ENCODE data around the gene MNX1. TPM values are rescaled to one million over a fixed set of nuclear protein-coding genes. Genes with fewer than 3 reads are reported as not detected.

MNX1 gene
- total RNA-seq, 1 donor from 2014 or later: 0.11 TPM

DNA sequence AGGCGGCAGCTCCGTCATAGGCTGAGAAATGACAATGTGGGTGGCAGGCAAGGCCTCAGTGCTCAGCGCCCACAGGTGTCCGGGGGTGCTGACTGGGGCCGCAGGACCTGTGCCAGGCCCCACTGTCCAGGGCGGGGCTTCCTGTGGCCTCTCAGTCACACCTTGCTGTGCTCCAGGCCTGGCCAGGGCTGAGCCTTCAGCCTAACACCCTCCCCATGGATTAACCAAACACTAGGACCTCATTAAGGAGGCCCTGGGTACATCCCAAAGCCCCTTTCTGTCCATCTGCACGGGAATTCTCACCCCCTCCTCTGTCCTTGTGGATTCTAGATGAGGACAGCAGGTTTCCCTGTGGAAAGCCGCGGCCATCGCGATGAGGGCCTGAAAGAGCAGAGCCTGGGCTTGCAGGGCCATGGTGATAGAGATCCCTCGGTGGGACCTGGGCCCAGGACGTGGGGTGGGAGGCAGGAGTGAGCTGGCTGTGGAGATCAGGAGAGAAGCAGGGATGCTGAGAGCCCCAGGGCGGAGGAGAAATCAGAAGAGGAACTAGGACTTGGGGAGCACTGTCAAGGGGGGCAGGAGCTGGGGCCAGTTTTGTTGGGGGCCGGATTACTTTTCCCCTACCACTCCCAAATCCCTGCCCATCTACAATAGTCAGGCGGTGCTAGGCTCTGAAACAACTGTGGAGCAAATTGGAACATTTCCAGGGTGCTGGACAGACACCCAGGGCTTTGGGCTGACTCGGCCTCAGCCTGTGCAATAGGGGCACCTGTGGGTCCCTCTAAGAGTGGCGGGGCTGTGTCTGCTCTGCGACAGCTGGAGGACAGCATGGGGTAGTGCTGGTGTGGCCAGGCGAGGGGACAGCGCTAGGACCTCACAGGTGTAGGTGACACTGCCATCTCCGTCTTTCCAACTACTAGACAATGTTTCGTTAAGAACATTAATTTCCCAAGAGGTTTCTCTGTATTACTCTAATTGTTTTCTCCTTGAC, 23.3 kb upstream of the MNX1 start:
- DNase-seq (ENCODE audit: low read depth): no peak

- no peak for DNase-seq (ENCODE audit: low read depth)
Measured at GRCh38 chr7:157032644-157033482, 22.4 kb upstream of the MNX1 start.

DNA sequence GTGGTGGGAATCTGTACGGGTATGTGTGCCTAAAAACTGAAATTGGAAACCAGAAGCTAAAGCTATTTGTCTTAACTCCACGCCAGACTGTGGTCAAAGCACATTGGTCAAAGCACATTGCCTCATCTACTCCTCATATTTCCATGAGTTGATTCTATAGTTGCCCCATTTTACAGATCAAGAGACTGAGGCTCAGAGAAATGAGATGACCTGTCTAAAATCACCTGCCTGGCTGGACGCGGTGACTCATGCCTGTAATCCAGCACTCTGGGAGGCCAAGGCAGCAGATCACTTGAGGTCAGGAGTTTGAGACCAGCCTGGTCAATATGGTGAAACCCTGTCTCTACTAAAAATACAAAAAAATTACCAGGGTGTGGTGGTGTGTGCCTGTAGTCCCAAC, 21.7 kb upstream of the MNX1 start:
- DNase-seq (ENCODE audit: low read depth): no peak

DNA sequence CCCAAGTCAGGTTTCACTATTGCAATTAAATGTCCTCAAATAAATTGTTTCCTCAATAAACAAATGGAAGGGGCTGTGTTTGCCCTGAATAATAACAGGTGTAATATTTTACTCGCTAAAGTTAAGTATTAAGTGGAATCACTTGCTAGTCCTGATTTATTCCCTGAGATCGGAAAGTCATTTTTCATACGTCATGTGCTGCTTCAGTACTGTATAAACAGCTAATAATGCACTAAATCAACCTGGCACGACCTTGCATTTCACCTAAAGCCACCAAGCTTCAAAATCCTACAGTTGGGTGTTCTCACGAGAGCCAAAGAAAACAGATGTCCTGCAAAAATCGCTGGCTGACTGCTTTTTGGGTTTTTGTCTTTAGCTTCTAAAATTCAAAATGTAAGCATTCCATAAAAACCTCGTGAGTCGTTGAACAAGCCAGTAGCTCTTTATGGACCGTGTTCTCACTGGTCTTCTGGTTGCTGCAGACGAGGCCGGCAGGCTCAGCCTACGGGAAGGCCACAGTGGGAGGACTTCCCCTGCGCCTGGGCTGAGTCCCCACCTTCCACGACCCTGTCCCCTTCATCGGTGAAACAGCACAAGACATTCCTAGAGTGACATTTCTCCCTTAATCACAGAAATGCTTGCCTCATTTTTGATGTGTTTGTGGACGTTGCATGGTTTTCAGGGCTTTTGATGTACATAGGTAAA, 17.9 kb upstream of the MNX1 start:
- no peak for DNase-seq (ENCODE audit: low read depth)

- DNase-seq (ENCODE audit: low read depth): no peak
Measured at GRCh38 chr7:157027568-157028198, 17.2 kb upstream of the MNX1 start.

DNA sequence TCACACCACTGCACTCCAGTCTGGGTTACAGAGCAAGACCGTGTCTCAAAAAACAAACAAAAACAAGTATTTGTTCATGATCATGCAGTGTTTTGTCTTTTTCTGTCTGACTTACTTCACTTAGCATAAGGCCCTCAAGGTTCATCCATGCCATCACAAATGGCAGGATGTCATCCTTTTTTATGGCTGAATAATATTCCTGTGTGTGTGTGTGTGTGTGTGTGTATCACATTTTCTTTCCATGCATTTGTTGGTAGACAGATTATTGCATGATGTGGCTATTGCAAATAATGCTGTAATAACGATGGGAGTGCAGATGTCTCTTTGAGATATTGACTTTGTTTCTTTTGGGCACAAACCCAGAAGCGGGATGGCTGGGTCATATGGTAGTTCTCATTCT, 14.3 kb upstream of the MNX1 start:
- no peak for DNase-seq (ENCODE audit: low read depth)

DNA sequence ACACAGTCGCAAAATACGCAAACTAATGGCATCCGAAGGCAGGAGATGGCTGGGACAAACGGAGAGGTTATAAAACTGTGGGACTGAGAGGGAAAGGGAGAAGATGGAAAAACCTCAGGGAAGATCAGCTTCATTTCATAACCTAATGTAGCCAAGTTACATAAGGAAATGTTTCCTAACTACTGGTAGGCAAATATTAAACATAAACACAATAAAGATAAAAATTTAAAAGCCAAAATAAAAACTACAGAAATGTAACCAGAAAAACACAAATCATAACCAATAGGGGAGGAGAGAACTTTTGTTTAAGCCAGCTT, 13.1 kb upstream of the MNX1 start:
- no peak for DNase-seq (ENCODE audit: low read depth)

DNA sequence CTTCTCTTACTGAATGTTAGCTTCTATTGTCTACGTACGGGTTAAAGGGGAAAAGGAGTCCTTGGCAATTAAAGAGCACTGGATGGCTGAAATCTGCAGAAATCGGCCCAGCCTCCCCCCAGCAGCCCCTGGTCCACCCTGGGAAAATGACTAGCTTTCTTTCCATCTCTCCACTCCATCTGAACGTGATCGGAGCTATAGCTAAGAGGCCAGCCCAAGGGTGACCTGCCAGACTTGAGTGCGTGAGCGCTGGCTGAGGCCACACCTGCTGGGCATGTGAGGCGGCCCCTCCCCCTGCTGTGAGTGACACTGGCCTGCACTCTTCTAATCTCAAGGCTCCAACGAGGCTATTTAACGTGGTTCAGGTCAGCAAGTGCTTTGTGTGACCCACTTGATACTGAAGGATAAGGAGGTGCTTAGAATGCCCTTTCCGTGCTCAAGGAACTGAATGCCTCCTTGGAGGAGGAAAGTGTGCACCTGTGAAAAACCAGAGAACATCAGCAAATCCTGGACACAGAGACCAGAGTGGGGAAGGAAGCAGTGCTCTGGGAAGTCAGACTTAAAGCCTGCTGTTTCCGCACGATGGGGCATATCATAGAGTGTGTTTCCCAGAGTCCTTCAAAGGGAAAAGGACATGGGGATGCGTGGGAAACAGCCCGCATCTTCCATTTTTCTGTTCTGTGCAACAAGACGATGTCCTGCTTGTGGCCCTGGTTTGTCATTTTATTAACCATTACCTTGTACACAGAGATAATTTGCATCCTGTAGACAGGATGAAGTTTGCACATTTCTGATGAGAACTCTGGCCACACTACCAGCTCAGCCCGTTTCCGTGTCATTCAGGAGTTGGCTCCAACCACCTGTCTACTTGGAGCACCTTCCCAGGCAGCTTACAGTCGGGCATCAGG, 12.5 kb upstream of the MNX1 start:
- DNase-seq (ENCODE audit: low read depth): no peak

DNA sequence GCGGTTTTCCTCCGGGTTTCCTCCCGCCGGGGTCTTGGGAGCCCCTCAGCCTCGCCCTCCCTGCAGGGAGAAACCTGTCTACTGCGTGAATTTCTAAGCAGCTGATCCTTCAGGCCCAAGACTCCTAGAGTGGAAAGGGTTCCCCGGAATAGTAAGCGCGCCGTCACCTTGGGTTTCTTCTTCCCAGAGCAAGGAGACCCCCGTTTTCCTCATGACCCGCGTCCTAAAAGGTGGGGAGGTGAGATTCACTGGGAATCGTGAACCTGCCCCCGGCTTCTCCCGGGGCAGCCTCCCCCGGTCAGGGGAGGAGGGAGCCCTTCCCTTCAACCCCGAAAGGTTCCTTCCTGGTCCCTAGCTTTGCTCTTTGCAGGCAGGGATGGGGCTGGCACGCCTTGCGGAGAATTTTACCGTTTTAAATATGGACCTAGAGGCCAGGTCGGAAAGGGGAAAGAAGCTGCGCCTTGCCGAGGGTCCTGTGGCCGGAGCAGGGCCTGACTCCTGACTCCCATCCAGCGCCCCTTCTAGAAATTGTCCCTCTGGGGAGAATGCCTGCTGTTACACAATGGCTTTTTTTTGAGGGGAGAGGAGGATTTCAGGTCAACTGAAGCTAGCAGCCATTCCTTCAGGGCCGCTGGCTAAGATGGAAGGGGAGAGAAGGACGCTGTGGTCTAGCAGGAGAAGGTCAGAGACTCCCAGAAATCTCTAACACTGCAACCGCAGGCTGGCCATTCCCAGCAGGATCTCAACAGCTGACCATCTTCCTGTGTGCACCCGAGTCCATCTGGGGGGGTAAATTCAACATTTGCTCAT, 11.6 kb upstream of the MNX1 start:
- peak; percentile 78 for DNase-seq (ENCODE audit: low read depth)

- no peak for DNase-seq (ENCODE audit: low read depth)
Measured at GRCh38 chr7:157021071-157021870, 10.8 kb upstream of the MNX1 start.

DNA sequence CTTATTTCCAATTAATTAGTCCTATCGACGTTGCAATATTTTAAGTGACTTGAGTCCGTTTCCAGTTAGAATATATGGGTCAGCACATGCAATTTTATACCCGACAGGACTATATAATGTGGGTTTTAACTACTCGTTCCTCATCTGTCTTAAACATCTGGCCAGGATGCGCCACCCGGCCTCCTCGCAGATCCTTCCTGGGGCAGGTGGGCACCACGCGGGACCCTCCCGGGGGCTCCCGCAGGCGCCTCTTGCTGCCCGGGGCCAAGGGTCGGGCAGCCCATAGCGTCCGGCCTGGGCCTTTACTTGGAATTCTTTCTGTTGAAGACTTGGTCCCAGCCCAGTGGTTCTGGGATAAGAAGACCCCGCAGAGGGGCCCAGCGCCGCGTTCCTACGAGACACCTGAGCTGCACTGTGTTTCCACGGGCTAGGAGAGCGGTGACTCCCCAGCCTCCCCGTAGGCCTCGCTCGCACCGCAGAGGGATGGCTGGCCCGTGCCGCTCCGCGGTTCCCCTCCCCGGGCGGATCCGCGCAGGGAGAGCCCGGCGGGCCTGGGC, 10.1 kb upstream of the MNX1 start:
- no peak for DNase-seq (ENCODE audit: low read depth)

DNA sequence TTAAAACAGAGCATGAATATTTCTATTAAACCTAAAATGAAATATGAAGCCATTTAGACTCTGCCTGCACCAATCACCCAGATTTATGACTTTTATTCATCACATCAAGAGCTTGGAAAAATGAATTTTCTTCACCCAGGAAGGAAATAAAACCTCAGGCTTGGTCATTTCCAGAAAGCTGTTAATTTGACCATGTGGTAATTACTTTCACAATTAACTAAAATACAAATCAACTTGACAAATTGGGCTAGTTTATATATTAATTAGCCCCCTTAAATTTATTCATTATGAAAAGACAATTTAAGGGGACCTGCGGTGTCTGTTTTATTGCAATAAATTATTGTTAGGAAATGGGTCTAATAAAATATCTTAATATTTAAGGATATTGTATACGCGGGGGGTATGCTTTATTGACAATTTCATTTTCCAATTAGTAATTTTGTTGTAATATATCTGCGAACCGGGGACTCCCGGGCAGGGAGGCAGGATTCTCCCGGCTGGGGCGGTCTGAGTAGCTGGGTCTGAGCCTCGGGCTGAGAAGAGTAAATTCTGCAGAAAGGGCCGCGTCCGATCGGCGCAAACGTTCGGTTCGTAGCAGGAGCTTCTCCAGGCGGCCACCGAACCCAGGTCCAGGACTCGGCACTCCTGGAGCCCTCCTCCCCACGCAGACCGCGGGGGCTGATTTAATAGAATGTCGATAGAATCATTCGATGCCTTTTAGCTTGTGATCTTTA, 9.4 kb upstream of the MNX1 start:
- DNase-seq (ENCODE audit: low read depth): no peak

GRCh38 chr7:157018997-157019608, 8.6 kb upstream of the MNX1 start:
- DNase-seq (ENCODE audit: low read depth): no peak

- DNase-seq (ENCODE audit: low read depth): no peak
Measured at GRCh38 chr7:157018328-157018996, 8.0 kb upstream of the MNX1 start.

GRCh38 chr7:157017603-157018327, 7.3 kb upstream of the MNX1 start:
- no peak for DNase-seq (ENCODE audit: low read depth)

DNA sequence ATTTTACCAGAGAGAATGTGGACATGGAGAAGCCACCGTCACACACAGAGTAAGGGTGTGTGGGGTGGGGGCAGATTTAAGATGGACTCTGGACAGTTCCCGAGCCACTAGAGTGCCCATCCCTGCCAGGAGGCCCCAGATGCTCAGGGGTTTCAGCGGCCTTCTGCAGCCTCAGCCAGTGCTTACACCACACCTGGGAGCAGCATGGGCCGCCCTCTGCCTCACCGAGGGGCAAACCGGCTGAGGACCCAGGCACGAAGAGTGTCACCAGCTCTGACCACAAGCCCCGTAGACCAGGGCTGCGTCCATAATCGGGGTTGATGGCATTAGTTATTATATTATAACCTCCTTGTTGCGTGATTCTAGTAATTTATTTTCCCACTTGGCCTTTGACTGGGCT, 6.7 kb upstream of the MNX1 start:
- DNase-seq (ENCODE audit: low read depth): no peak
